Keratinocyte (primary cell): ENCODE data around the gene KLHL36. TPM values are rescaled to one million over a fixed set of nuclear protein-coding genes. Genes with fewer than 3 reads are reported as not detected.

Experiments used
- DNase-seq: peaks from one replicate; pipeline ENCODE4 v3.0.0-alpha.2; 2011; ENCODE audit warnings: low read depth, missing footprints, low spot score
- FAIRE-seq: peaks from 2 replicates; lab custom pipeline; 2011; peaks lifted over from hg19 to GRCh38; lab: Jason Lieb, UNC
- H2AFZ ChIP-seq: 2 replicates; pipeline ENCODE4 v1.6.0; 2012; ENCODE audit warnings: low read length, control low read depth, inconsistent platforms; ENCODE audit not compliant: control insufficient read depth
- H3K27ac ChIP-seq: 2 replicates; pipeline ENCODE4 v1.5.1; 2011; ENCODE audit warnings: low read length; ENCODE audit not compliant: control insufficient read depth, insufficient read depth
- H3K27me3 ChIP-seq: 3 replicates; pipeline ENCODE4 v1.6.0; 2011; ENCODE audit warnings: low read length; ENCODE audit not compliant: control insufficient read depth, insufficient read depth; ENCODE audit errors: extremely low read depth
- H3K36me3 ChIP-seq, 2 experiments: 2 replicates in 1 of 2; 3 replicates in 1 of 2; pipeline ENCODE4 v1.5.1; 2011; ENCODE audit warnings: low read length in 2 of 2, mild to moderate bottlenecking in 1 of 2; ENCODE audit not compliant: control insufficient read depth in 2 of 2, insufficient read depth in 2 of 2; ENCODE audit errors: extremely low read depth in 1 of 2
- H3K4me1 ChIP-seq: 3 replicates; pipeline ENCODE4 v1.5.1; 2011; ENCODE audit warnings: low read length; ENCODE audit not compliant: control insufficient read depth, insufficient read depth; ENCODE audit errors: extremely low read depth
- H3K4me2 ChIP-seq: 3 replicates; pipeline ENCODE4 v1.6.0; 2011; ENCODE audit warnings: low read depth, low read length; ENCODE audit not compliant: control insufficient read depth, insufficient read depth; ENCODE audit errors: extremely low read depth
- H3K4me3 ChIP-seq, 3 experiments: fragments of 200-600 bp in 1 of 3; sonication (generic) in 1 of 3; 2 replicates in 2 of 3; 3 replicates in 1 of 3; pipeline ENCODE4 v1.5.1; 2011 to 2016; ENCODE audit warnings: low read length in 3 of 3, mild to moderate bottlenecking in 3 of 3, control low read depth in 2 of 3, inconsistent platforms in 1 of 3, low read depth in 1 of 3, mixed read lengths in 1 of 3, mixed run types in 1 of 3, moderate library complexity in 1 of 3; ENCODE audit not compliant: control insufficient read depth in 2 of 3, insufficient read depth in 2 of 3; ENCODE audit errors: extremely low read depth in 1 of 3
- H3K79me2 ChIP-seq: 2 replicates; pipeline ENCODE4 v1.6.0; 2012; ENCODE audit warnings: low read length; ENCODE audit not compliant: control insufficient read depth, insufficient read depth
- H3K9ac ChIP-seq: 3 replicates; pipeline ENCODE4 v1.6.0; 2011; ENCODE audit warnings: low read length; ENCODE audit not compliant: control insufficient read depth, insufficient read depth; ENCODE audit errors: extremely low read depth
- H3K9me1 ChIP-seq: 3 replicates; pipeline ENCODE4 v1.6.0; 2011; ENCODE audit warnings: low read length; ENCODE audit not compliant: control insufficient read depth, insufficient read depth; ENCODE audit errors: extremely low read depth
- H3K9me3 ChIP-seq: 2 replicates; pipeline ENCODE4 v1.5.1; 2012; ENCODE audit warnings: low read depth, low read length; ENCODE audit not compliant: control insufficient read depth
- H4K20me1 ChIP-seq: 3 replicates; pipeline ENCODE4 v1.6.0; 2011; ENCODE audit warnings: low read length; ENCODE audit not compliant: control insufficient read depth, insufficient read depth; ENCODE audit errors: extremely low read depth
- EZH2 ChIP-seq: IDR thresholded peaks from one replicate; pipeline ENCODE4 v1.6.1; 2012; ENCODE audit warnings: inconsistent platforms, mild to moderate bottlenecking, low read length, moderate library complexity
- dilution Hi-C: fragments of 300-500 bp; cut with MboI; formaldehyde crosslinking; loops from one replicate; pipeline ENCODE4 v1.7.0; 2020; ENCODE audit warnings: low sequenced_read_pairs; ENCODE audit not compliant: extremely low pct_ligation_motif_present
- polyA plus RNA-seq, 5 experiments: library from polyadenylated mRNA; depleted of rRNA in 3 of 5; stranded (reverse) in 3 of 5; stranded (forward) in 1 of 5; unstranded in 1 of 5; fragments of >200 nt; gene quantifications; 1 replicate in 1 of 5; 2 replicates in 3 of 5; 3 replicates in 1 of 5; pipeline versions ENCODE4 v1.2.1 to v1.2.3, GENCODE V29; 2011 to 2012; ENCODE audit warnings: missing spikeins in 2 of 5, low read depth in 1 of 5, low replicate concordance in 1 of 5
- TF ChIP-seq, protein P1 (sequence below), 3 experiments: IDR thresholded peaks in 1 of 3; conservative IDR thresholded peaks in 1 of 3; optimal IDR thresholded peaks in 1 of 3; 2 replicates in 2 of 3; 3 replicates in 1 of 3; pipeline versions ENCODE3 to v1.5.1; 2011; ENCODE audit warnings: low read length in 3 of 3, mild to moderate bottlenecking in 3 of 3, moderate library complexity in 2 of 3, control low read depth in 1 of 3, inconsistent platforms in 1 of 3; ENCODE audit not compliant: insufficient read depth in 2 of 3; ENCODE audit errors: extremely low read depth in 1 of 3

Gene KLHL36
- polyA plus RNA-seq, 1 donor (not counting 4 experiments of a cell fraction or from before 2014, with no cell fraction given), result 27.5 TPM

DNA sequence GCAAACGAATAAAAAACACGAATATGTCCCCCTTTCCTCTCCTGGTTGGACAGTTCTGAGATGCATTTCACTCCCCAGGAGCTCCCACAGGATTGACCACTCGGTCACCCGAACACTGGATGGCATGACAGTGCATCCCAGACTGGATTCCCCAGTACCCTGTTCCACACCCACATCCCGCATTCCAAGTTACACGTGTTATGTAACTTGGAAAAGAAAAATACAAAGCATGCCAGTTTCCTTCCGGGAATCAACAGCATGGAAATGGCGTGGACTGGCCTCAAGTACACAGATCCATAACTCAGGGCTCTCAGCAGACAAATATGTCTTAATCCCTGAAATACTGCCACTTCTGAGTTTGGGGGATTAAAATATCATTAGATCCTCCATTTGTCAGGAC lies 12.6 kb upstream of the KLHL36 start:
- TF ChIP-seq EZH2, result no peak
- TF ChIP-seq, protein P1, sequence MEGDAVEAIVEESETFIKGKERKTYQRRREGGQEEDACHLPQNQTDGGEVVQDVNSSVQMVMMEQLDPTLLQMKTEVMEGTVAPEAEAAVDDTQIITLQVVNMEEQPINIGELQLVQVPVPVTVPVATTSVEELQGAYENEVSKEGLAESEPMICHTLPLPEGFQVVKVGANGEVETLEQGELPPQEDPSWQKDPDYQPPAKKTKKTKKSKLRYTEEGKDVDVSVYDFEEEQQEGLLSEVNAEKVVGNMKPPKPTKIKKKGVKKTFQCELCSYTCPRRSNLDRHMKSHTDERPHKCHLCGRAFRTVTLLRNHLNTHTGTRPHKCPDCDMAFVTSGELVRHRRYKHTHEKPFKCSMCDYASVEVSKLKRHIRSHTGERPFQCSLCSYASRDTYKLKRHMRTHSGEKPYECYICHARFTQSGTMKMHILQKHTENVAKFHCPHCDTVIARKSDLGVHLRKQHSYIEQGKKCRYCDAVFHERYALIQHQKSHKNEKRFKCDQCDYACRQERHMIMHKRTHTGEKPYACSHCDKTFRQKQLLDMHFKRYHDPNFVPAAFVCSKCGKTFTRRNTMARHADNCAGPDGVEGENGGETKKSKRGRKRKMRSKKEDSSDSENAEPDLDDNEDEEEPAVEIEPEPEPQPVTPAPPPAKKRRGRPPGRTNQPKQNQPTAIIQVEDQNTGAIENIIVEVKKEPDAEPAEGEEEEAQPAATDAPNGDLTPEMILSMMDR (optimal IDR thresholded peaks at IDR 0.05 in 1 of 3, IDR thresholded peaks at IDR 0.05 in 1 of 3, conservative IDR thresholded peaks at IDR 0.05 in 1 of 3; ENCODE audit: extremely low read depth in 1 of 3, insufficient read depth in 2 of 3, low read length in 3 of 3), result no peak
- dilution Hi-C loops, result no loop called here
- no peak overlapping the region for H3K27ac ChIP-seq
- no peak for FAIRE-seq
- H3K9ac ChIP-seq, result no peak overlapping the region
- peak overlapping the region; percentile 42 for H2AFZ ChIP-seq
- no peaks in the 10 kb centered on the region for H3K9me1 ChIP-seq
- H3K4me2 ChIP-seq, result no peak overlapping the region
- H4K20me1 ChIP-seq, result no peaks in the 10 kb centered on the region
- no peaks in the 10 kb centered on the region for H3K79me2 ChIP-seq
- H3K9me3 ChIP-seq, result no peaks in the 10 kb centered on the region
- H3K4me1 ChIP-seq, result peaks cover 4% of the 10 kb centered on the region
- no peak overlapping the region for H3K4me3 ChIP-seq
- no peaks in the 10 kb centered on the region for H3K36me3 ChIP-seq
- no peaks in the 10 kb centered on the region for H3K27me3 ChIP-seq
- DNase-seq, result no peak

DNA sequence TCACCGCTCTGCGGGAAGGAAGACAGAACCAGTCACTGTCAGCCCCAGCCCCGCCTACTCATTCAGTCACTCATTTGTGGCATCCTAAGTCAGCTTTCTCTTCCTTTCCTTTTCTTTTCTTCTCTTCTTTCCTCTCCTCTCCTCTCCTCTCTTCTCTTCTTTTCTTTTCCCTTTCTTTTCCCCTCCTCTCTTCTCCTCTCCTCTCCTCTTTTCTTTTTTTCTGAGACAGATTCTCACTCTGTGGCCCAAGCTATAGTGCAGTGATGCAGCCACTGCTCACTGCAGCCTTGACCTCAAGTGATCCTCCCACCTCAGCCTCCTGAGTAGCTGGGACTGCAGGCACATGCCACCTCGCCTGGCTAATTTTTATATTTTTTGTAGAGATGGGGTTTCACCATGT lies 10.6 kb upstream of the KLHL36 start:
- DNase-seq (no peak), FAIRE-seq (no peak)
- peaks cover 20% of the 10 kb centered on the region for H3K4me1 ChIP-seq
- no peaks in the 10 kb centered on the region for H3K36me3 ChIP-seq
- H3K79me2 ChIP-seq, result peaks cover 3% of the 10 kb centered on the region
- H3K27ac ChIP-seq, result no peak overlapping the region
- H3K4me2 ChIP-seq, result no peak overlapping the region
- no peaks in the 10 kb centered on the region for H3K27me3 ChIP-seq
- no peaks in the 10 kb centered on the region for H3K9me1 ChIP-seq
- no peak overlapping the region for H2AFZ ChIP-seq
- no peaks in the 10 kb centered on the region for H4K20me1 ChIP-seq
- no peaks in the 10 kb centered on the region for H3K9me3 ChIP-seq
- H3K9ac ChIP-seq, result no peak overlapping the region
- no peak overlapping the region for H3K4me3 ChIP-seq
- TF ChIP-seq, protein P1 (optimal IDR thresholded peaks at IDR 0.05 in 1 of 3, IDR thresholded peaks at IDR 0.05 in 1 of 3, conservative IDR thresholded peaks at IDR 0.05 in 1 of 3; ENCODE audit: extremely low read depth in 1 of 3, insufficient read depth in 2 of 3, low read length in 3 of 3), result no peak
- no peak for TF ChIP-seq EZH2
- dilution Hi-C loops, result no loop called here
